Effector CD8-positive, alpha-beta T cell (primary cell): Measurements from ENCODE around the gene IRGQ.

Experiments
- DNase-seq: peaks from one replicate; lab custom pipeline; 2025; lab: John Stamatoyannopoulos, UW

The IRGQ gene

DNA sequence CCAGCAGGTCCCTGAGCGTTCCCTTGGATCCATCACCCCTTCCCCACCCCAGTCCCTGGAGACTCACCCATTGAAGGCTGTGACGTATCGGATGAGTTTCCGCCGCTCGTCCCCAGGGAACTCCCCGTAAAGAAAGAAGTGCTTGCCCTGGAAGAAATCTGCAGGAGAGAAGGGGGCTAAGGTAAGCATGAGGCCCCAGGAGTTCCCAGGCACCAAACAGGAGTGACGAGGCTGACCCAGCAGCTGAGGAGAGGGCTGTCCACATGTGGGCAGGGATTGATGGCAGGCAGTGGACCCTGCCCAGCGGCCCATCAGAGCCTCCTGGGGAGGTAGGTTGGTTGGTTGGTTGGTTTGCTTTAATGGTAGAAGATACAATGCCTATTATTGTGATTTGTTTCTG, 51.9 kb downstream of the IRGQ start:
- no peak for DNase-seq

DNA sequence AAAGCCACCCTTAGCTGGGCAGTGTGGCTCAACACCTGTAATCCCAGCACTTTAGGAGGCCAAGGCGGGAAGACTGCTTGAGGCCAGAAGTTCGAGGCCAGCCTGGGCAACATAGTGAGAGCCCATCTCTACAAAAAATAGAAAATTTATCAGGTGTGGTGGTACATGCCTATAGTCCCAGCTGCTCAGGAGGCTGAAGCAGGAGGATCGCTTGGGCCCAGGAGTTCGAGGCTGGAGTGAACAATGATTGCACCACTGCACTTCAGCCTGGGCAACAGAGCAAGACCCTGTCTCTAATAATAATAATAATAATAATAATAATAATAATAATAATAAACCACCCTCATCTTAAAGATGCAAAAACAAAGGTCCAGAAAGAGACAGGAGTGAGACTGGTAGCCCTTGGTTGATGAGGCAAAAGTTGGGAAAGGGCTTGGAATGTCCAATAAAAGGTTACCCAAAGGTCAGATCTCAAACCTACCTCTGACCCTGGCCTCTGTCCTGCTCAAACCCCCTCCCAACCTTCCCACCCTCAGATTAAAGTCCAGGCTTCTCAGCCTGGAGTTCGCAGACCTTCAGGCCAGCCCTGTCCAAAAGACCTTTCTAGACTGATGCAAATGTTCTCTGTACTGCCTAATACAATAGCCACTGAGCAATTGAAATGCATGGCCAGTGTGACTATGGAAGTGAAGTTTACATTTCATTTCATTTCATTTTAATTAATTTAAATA, 53.8 kb downstream of the IRGQ start:
- DNase-seq, result no peak

DNA sequence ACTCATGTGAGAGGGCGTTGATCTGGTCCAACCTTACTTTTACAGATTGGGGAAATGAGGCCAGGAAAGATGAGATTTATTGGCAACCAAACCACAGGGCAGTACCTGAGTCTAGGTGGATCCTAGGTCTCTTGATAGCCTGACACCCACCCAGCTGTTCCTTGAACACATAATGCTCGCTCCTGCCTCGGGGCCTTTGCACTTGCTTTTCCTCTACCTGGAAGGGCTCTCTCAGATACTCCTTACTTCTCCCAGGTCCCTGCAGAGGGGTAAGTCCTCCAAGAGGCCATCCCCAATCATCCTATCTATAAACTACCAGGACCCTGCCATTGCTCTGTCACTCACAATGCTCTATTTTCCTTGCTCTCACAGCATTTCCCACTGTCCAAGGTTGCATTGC, 55.6 kb downstream of the IRGQ start:
- DNase-seq, result no peak

DNA sequence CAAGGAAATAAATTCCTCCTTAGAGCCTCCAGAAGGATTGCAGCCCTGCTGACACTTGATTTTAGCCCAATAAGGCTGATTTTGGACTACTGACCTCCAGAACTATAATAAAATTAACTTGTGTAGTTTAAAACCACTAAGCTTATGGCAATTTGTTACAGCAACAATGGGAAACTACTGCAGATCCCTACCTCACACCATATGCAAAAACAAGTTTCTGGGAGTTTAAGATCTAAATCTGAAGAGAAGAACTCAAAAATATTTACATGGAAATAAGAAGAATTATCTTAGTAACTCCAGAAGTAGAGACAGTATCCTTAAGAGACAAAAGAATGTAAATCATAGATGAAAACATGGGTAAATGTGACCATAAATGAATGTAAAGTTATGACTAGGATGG, 57.0 kb downstream of the IRGQ start:
- DNase-seq, result no peak

DNA sequence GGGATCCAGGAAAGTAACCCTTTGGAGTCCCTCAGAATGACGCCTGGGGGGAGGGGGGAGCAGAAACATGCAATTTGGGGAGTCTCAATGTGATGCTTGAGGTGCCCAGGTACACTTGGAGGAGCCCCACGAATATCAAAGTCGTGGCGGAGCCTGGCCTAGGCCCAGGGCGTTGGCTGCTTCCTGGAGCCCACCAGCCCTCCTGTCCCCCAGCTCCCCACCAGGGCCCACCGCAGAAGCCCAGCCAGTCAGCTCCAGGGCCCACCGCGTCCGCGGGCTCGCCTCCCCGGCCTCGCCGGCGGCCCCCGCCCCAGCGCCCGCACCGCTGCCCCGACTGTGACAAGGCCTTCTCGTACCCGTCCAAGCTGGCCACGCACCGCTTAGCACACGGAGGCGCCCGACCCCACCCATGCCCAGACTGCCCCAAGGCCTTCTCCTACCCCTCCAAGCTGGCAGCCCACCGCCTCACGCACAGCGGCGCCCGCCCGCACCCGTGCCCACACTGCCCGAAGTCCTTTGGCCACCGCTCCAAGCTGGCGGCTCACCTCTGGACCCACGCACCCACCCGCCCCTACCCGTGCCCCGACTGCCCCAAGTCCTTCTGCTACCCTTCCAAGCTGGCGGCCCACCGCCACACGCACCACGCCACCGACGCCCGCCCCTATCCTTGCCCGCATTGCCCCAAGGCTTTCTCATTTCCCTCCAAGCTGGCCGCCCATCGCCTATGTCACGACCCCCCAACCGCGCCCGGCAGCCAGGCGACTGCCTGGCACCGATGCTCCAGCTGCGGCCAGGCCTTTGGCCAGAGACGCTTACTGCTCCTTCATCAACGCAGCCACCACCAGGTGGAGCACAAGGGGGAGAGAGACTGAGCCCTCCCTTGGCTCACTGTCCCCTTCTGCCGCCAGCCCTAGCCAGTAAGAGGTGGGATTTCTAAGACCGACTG, 60.8 kb downstream of the IRGQ start:
- DNase-seq, result peak; percentile 15
